Astrocyte (in vitro differentiated cells and primary cell): ENCODE data around the gene RWDD1. TPM values are rescaled to one million over a fixed set of nuclear protein-coding genes. Genes with fewer than 3 reads are reported as not detected.

ENCODE experiments used
- DNase-seq: peaks from one replicate; pipeline ENCODE4 v3.0.0-alpha.2; 2010; ENCODE audit warnings: low read depth
- FAIRE-seq: peaks from 2 replicates; lab custom pipeline; 2011; peaks lifted over from hg19 to GRCh38; lab: Jason Lieb, UNC
- H2AFZ ChIP-seq: 2 replicates; pipeline ENCODE4 v1.6.0; 2012; ENCODE audit warnings: low read depth, low read length, inconsistent platforms
- H3K27ac ChIP-seq: 2 replicates; pipeline ENCODE4 v1.5.1; 2011; ENCODE audit warnings: low read depth, low read length, inconsistent platforms
- H3K27me3 ChIP-seq: 2 replicates; pipeline ENCODE4 v1.6.0; 2011; ENCODE audit warnings: low read length, inconsistent platforms; ENCODE audit not compliant: insufficient read depth
- H3K36me3 ChIP-seq: 2 replicates; pipeline ENCODE4 v1.5.1; 2011; ENCODE audit warnings: low read length, inconsistent platforms; ENCODE audit not compliant: insufficient read depth
- H3K4me1 ChIP-seq: 2 replicates; pipeline ENCODE4 v1.5.1; 2011; ENCODE audit warnings: low read length, inconsistent platforms; ENCODE audit not compliant: insufficient read depth
- H3K4me2 ChIP-seq: 2 replicates; pipeline ENCODE4 v1.6.0; 2012; ENCODE audit warnings: low read length, inconsistent platforms
- H3K4me3 ChIP-seq: 2 replicates; pipeline ENCODE4 v1.5.1; 2011; ENCODE audit warnings: low read depth, mild to moderate bottlenecking, low read length, inconsistent platforms; ENCODE audit not compliant: insufficient read depth
- H3K79me2 ChIP-seq: 2 replicates; pipeline ENCODE4 v1.6.0; 2012; ENCODE audit warnings: mild to moderate bottlenecking, low read length, inconsistent platforms; ENCODE audit not compliant: insufficient read depth
- H3K9ac ChIP-seq: 2 replicates; pipeline ENCODE4 v1.6.0; 2012; ENCODE audit warnings: mild to moderate bottlenecking, low read length, inconsistent platforms
- H3K9me3 ChIP-seq: 2 replicates; pipeline ENCODE4 v1.5.1; 2012; ENCODE audit warnings: low read depth, mild to moderate bottlenecking, low read length, inconsistent platforms; ENCODE audit not compliant: insufficient read depth
- H4K20me1 ChIP-seq: 2 replicates; pipeline ENCODE4 v1.6.0; 2012; ENCODE audit warnings: low read length, inconsistent platforms; ENCODE audit not compliant: insufficient read depth
- H3K27ac Mint-ChIP-seq: one replicate; pipeline ENCODE4 v1.8.0; 2021; ENCODE audit warnings: mild to moderate bottlenecking, mixed read lengths; ENCODE audit not compliant: unreplicated experiment
- H3K27me3 Mint-ChIP-seq: one replicate; pipeline ENCODE4 v1.8.0; 2021; ENCODE audit warnings: low read depth, mixed read lengths; ENCODE audit not compliant: unreplicated experiment
- H3K36me3 Mint-ChIP-seq: one replicate; pipeline ENCODE4 v1.8.0; 2021; ENCODE audit warnings: low read depth, mixed read lengths; ENCODE audit not compliant: unreplicated experiment
- H3K4me1 Mint-ChIP-seq: one replicate; pipeline ENCODE4 v1.8.0; 2021; ENCODE audit warnings: low read depth, mixed read lengths; ENCODE audit not compliant: unreplicated experiment
- H3K4me3 Mint-ChIP-seq: one replicate; pipeline ENCODE4 v1.8.0; 2021; ENCODE audit warnings: mild to moderate bottlenecking, moderate library complexity, mixed read lengths; ENCODE audit not compliant: unreplicated experiment
- H3K9me3 Mint-ChIP-seq: one replicate; pipeline ENCODE4 v1.8.0; 2021; ENCODE audit warnings: mild to moderate bottlenecking, mixed read lengths; ENCODE audit not compliant: unreplicated experiment
- CTCF ChIP-seq: IDR thresholded peaks from 2 replicates; pipeline ENCODE4 v1.5.1; 2011; ENCODE audit warnings: low read depth, mild to moderate bottlenecking, inconsistent platforms, low read length, moderate library complexity; ENCODE audit not compliant: insufficient read depth
- EZH2 ChIP-seq: IDR thresholded peaks from 2 replicates; pipeline ENCODE4 v1.6.1; 2012; ENCODE audit warnings: mild to moderate bottlenecking, low read length, inconsistent platforms; ENCODE audit not compliant: insufficient read depth
- total RNA-seq: library from RNA; stranded (reverse); gene quantifications from 2 replicates; pipeline ENCODE4 v1.2.1, GENCODE V29; 2021

The RWDD1 gene
- total RNA-seq, 1 donor from 2014 or later = 45.1 TPM

- no peaks in the 10 kb centered on the region for H3K27me3 ChIP-seq
- H3K9me3 ChIP-seq = no peaks in the 10 kb centered on the region
- H3K4me1 ChIP-seq = peaks cover 9% of the 10 kb centered on the region
- FAIRE-seq = peak; percentile 70
- Mint-ChIP-seq H3K27ac (no peak overlapping the region), H3K4me3 (no peak overlapping the region), H3K9me3 (peaks cover 4% of the 10 kb centered on the region), H3K36me3 (no peaks in the 10 kb centered on the region), H3K27me3 (no peaks in the 10 kb centered on the region), H3K4me1 (peaks cover 12% of the 10 kb centered on the region)
- H3K4me3 ChIP-seq = no peak overlapping the region
- H2AFZ ChIP-seq = no peak overlapping the region
- H3K27ac ChIP-seq = no peak overlapping the region
- no peak overlapping the region for H3K9ac ChIP-seq
- TF ChIP-seq EZH2 (no peak), CTCF (no peak)
- H3K4me2 ChIP-seq = no peak overlapping the region
- no peaks in the 10 kb centered on the region for H3K79me2 ChIP-seq
- H4K20me1 ChIP-seq = no peaks in the 10 kb centered on the region
- H3K36me3 ChIP-seq = no peaks in the 10 kb centered on the region
- DNase-seq = no peak
These were observed 47.1 kb upstream of the RWDD1 start for GRCh38 chr6:116524236-116524635.

DNA sequence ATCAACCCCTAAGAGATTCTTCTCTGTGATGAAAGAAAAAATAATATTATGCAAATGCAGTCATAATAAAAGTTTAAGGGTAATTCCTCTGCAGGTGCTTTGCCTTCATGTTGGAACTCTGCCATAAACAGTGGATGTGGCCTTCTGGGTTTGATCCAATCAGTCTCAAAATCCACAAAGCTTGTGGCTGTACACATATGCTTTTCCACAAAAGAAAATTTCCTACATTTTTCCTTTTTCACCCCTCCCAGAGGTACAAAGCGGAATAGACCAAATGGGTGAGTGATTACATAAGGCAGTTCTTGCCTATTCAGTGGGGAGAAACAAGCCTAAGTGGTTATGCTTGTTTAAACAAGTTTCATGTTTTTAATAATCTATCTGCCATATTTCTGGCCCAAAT is 43.2 kb upstream of the RWDD1 start:
- H3K9ac ChIP-seq = no peak overlapping the region
- H3K4me1 Mint-ChIP-seq = peaks cover 26% of the 10 kb centered on the region
- no peak overlapping the region for H3K4me3 ChIP-seq
- H3K36me3 Mint-ChIP-seq = no peaks in the 10 kb centered on the region
- H3K27ac ChIP-seq = no peak overlapping the region
- H3K27me3 ChIP-seq = no peaks in the 10 kb centered on the region
- DNase-seq (no peak), FAIRE-seq (no peak)
- no peaks in the 10 kb centered on the region for H3K79me2 ChIP-seq
- H3K4me1 ChIP-seq = peaks cover 18% of the 10 kb centered on the region
- H3K27me3 Mint-ChIP-seq = no peaks in the 10 kb centered on the region
- no peaks in the 10 kb centered on the region for H3K36me3 ChIP-seq
- H3K9me3 Mint-ChIP-seq = no peaks in the 10 kb centered on the region
- no peaks in the 10 kb centered on the region for H3K9me3 ChIP-seq
- no peaks in the 10 kb centered on the region for H4K20me1 ChIP-seq
- no peak overlapping the region for H3K4me2 ChIP-seq
- no peak overlapping the region for H3K27ac Mint-ChIP-seq
- TF ChIP-seq EZH2 = no peak
- TF ChIP-seq CTCF = no peak
- H2AFZ ChIP-seq = no peak overlapping the region
- H3K4me3 Mint-ChIP-seq = no peak overlapping the region

DNA sequence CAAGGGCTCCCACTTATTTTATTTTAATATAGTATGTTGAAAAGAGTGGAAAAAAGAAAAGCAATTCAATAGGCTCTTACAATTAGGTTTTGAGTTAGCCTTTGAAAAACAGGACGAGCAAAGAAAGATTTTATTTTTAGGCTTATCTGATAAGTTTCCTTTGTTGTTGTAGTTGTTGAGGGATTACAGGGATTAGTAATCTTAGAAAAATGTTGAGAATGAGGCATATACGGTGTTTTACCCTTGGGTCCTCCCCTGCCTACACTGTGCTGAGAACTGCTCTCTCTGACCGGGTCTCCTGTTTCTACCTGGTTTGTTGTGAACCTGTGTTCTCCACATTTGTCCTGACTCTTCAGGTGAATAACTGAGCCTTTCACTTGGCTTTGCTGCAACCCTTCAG is 42.5 kb upstream of the RWDD1 start:
- DNase-seq (peak; percentile 41), FAIRE-seq (no peak)
- Mint-ChIP-seq H3K36me3 (no peaks in the 10 kb centered on the region), H3K4me1 (peaks cover 26% of the 10 kb centered on the region), H3K4me3 (no peak overlapping the region), H3K27me3 (no peaks in the 10 kb centered on the region), H3K27ac (peak overlapping the region; percentile 4), H3K9me3 (no peaks in the 10 kb centered on the region)
- TF ChIP-seq EZH2 (no peak), CTCF (no peak)
- Histone ChIP-seq H3K4me3 (no peak overlapping the region), H3K27me3 (no peaks in the 10 kb centered on the region), H3K27ac (no peak overlapping the region), H3K79me2 (no peaks in the 10 kb centered on the region), H4K20me1 (no peaks in the 10 kb centered on the region), H2AFZ (no peak overlapping the region), H3K9me3 (no peaks in the 10 kb centered on the region), H3K4me2 (peak overlapping the region; percentile 2), H3K9ac (no peak overlapping the region), H3K4me1 (peaks cover 18% of the 10 kb centered on the region), H3K36me3 (no peaks in the 10 kb centered on the region)
